ENCODE data around the gene DOCK10. TPM values are rescaled to one million over a fixed set of nuclear protein-coding genes. Genes with fewer than 3 reads are reported as not detected.

Gene DOCK10
- polyA plus RNA-seq, 4 donors = 7.3 to 11.2 (median 8.6) TPM

DNA sequence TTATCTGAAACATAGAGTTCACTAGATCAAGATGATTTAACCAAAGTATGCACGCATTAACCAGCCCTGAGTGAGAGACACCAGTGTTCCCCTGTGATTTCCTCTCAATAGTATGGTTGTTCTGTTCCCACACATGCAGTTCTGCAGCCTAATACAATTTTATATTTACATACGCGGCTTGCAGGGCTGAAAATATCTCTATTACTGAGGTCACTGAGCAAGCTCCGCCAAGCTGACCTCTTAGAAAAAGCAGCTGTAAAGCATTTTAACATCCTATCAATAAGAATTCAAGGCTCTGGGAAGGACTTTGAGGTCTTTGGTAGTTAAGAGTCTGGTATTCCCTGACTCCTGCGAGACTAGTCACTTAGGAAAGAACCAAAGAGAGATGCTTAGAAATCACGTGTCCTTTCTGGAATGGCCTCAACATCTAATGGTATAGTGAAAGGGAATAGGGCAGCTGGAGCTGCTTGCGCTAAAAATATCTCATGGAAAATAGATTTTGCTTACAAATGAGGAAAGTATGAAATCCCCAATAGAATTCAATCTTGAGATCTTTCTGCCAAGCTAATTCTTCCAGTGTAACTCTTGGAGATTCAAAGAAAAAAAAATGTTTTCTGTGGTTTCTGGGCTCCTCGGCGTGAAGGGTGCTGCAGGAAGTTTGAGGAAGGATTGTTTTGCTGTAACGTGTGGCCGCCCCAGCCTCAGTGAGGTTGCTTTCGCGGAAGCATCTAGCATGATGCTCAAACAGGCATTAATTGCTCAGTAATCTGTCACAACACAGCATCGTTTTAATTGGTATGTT is 59.2 kb downstream of the DOCK10 start:
- no peak for DNase-seq (ENCODE audit: low read depth in 4 of 4, low spot score in 3 of 4)

DNA sequence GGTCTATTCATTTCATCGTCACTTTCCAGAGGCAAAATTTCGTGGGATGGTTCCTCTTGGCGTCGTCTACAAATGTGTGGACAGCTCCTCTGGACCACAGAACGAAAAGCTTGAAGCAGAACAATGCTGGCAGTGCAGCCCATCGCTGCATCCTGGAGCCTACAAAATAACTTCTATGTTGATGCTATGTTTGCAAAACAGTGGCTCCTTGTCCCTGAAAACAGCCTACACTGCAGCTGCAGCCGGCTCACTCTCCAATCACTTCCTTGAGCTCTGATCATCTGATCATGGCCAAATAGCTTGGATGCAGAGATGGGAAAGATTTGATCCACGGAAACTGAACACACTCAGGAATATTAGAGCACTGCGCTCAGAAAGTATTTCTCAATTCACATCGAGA is 60.0 kb downstream of the DOCK10 start:
- DNase-seq (ENCODE audit: low read depth in 4 of 4, low spot score in 3 of 4) = no peak

DNA sequence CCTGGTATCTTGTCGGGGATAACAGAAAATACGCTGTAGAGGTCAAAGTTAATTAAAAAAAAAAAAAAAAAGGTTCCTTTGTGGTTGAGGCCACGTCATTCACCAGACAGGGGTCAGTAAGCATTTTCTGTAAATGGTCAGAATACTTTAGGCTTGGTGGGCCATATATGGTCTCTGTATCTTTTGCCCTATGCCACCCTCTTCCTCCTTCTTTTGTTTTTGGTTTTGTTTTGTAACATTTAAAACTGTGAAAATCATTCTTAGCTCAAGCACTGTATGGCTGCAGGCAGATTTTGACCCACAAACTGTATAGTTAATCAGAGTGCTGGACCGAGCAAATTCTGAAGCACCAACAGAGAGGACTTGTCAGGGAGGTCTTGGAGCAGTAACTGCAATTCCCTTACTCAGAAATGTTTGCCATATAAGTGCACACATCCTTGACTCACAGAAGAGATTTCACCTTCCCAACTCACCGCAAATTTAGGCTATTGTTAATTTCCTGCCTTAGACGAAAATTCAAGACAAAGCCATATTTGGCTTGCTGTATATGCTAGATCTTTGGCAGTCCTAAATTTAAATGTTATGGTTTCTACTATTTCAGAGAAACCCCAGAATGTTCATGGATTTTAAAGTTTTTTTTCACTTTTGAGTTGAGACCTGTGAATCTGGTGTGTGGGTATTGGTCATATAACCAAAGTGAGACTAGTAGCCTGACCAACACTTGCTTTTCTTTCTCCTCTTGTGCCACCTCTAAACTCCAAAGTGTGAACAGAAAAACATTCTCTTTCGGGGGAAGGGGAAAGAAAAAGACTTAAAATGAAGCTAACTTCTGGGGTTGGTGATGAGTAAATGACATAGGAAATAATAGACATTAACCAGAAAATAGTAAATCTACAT is 65.4 kb downstream of the DOCK10 start:
- DNase-seq (ENCODE audit: low read depth in 4 of 4, low spot score in 3 of 4) = no peak

DNA sequence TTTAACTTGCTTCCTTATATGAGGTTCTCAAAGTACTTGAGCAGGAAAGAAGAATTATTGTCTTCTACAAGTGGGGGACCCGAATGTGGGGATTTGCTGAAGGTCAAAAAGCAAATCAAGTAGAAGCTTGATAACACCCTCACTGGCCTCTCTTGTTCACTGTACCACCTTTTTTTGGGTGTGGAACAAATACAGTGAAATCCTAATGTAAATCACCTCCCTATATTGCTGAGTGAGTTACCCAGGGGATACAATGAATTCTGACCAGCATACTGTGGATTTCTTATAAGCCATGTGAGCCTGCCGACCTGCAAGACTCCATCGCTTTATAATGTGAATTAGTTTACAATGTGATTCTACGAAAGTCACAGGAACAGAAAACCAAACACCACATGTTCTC is 66.5 kb downstream of the DOCK10 start:
- DNase-seq (ENCODE audit: low read depth in 4 of 4, low spot score in 3 of 4) = no peak

DNA sequence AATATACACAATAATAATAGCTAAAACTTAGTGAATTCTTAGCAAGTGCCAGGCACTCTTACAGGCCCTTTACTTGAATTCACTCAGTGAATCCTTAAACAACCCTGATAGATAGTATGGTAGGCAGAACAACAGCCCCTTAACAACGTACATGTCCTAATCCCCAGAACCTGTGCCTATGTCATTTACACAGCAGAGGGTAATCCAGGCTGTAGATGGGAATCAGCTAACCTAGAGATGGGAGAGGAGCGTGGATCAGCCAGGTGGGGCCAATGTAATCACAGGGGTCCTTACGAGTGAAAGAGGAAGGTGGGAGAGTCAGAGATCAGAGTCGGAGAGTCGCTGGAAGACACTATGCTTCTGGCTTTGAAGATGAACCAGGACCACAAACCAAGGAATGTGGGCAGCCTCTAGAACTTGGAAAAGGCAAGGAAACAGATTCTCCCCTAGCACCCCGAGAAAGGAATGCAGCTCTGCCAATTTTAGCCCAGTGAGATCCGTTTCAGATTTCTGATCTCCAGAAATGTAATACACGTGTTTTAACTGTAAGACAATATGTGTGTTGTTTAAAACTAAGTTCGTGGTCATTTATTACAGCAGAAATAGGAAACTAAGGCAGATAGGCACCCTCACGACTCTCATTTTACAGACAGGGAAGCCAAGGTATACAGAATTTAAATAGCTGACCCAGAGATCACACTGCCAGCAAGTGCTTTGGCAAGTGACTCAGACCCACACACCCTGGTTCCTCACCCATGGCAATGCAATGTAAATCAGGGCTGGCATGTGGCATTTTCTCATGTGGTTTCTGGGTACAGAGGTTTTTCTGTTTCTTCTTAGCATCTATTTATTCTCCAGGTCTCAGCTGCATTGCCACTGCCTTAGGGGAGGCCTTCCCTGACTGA is 68.9 kb downstream of the DOCK10 start:
- no peak for DNase-seq (ENCODE audit: low read depth in 4 of 4, low spot score in 3 of 4)

DNA sequence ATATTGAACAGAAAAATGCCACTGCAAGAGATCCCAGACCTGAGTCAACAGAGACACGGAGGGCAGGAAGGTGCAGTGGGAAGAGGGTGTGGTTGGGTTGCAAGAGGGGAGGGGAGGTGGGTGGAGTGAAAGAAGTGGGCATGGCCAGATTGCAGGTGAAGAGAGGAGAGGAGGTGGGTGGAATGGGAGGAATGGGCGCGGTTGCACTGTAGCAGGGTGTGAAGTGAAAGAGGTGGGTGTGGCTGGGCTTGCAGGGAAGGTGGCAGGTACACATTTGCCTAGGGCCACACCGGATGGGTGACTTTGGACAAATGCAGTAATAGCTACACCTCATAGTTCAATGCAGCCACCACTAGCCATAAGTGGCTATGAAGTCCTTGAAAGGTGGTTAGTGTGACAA is 71.1 kb downstream of the DOCK10 start:
- DNase-seq (ENCODE audit: low read depth in 4 of 4, low spot score in 3 of 4) = no peak

DNA sequence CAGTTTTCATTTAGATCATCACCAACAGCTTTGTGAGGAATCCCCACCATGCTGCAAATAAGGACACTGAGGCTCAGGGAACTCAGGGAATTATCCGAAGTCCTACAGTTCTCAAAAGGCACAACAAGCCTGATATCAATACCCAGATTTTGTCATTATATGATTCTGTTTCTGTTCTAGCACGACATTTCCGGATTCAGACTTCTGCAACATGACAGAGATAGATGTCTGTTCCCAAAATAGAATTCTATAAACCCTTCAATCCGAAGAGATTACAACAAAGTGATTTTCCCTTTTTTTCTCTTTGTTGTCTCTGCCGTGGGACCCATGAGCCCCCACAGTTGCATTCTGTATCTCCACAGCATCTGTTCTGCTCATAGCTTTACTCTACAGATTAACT is 72.0 kb downstream of the DOCK10 start:
- DNase-seq (ENCODE audit: low read depth in 4 of 4, low spot score in 3 of 4) = no peak

DNA sequence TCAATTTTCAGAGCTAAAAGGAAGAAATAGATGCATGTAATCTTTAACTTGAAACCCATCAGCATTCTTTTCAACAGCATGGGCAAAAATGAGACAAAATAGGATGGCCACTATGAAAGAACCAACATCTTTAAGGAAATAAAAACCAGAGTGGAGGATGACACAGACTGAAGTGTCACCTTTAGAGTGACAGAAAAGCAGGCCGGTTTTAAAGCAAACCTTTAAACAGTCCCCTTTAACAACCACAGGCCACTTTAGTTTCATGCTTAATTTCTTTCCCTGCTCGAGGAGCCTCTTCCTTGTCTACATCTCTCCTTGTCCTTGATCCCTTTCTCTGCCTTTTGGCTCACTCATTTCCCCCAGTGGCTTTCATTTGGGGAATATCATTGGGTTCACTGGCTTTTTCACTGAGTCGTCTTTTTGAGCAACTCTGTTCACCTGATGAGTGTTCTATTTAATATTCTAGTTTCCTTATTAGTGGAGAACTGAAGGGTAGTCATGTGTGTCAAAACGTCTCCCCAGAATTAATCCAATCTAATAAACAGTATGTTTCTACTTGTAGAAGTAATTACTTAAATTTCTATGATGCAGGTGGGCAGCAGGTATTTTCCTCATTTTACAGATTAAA is 72.5 kb downstream of the DOCK10 start:
- no peak for DNase-seq (ENCODE audit: low read depth in 4 of 4, low spot score in 3 of 4)

DNA sequence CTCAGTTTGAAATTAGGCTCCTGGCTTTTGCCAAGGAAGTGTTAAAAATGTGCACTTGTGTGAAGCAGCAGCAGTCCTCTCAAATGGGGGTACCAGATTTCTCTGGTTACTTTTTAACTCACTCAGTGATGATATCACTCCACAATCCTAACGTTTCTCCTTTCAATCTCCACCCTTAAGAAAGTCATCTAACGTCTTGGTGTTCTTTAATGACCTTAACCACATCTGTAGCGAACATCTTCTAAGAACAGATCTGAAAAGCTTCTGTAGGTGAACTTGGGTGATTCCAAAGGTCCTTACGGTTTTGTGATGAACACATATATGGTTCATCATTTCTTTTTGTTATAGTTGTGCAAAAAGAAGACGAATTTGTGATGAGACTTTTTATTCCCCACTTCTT is 73.2 kb downstream of the DOCK10 start:
- DNase-seq (ENCODE audit: low read depth in 4 of 4, low spot score in 3 of 4) = no peak

DNA sequence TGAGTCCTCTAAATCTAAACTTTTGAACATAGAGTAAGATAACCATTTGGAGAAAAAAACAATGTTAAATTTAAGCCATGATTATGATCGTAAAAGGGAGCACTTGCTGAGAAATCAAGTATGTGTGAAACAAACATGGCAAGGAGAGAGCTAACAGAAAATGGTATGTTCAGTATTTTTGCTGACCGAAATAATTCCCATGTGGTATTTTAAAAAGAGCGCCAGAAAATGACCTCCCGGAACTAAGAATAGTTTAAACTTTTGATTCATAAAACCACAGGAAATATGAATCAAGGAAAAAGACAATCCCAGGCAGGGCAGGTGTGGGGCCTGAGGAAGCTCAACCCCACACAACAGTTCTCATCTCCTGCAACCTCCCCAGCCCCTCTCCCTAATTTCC is 74.2 kb downstream of the DOCK10 start:
- no peak for DNase-seq (ENCODE audit: low read depth in 4 of 4, low spot score in 3 of 4)

DNA sequence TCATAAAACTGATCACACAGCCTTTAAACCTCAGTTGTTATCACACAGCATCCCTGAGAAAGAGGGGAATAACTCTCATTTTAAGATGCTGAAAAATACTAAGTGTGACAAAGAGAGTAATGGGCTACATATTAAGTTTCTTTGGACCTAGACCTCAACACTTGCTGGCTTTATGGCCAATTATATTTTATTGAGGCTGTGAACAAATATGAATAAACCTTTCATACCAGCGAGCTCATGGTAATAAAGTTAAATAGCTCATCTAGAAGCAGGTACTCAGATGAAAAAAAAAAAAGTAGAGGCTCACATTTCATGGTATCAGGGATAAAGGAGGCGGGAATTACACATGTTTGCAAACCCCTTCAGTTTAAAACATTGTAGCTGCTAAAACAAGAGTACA is 75.7 kb downstream of the DOCK10 start:
- DNase-seq (ENCODE audit: low read depth in 4 of 4, low spot score in 3 of 4) = no peak

DNA sequence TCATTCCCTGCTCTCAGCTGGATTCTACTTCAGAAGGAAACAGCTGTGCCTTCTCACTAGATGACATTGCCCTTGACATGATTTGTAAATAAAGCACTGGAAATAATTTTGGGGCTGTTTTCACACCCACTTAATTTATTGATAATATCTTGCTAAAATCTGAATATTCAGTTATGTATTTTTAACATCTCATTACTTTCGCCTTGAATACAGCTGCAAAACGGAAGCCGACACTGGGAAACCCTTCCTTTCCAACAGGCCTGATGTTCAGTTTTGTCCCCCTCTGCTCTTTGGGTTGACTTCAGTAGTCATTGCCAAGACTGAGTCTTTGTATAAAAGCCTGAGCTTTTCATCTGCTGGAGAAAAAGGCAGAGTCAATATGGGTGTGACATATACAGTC is 82.7 kb downstream of the DOCK10 start:
- no peak for DNase-seq (ENCODE audit: low read depth in 4 of 4, low spot score in 3 of 4)

DNA sequence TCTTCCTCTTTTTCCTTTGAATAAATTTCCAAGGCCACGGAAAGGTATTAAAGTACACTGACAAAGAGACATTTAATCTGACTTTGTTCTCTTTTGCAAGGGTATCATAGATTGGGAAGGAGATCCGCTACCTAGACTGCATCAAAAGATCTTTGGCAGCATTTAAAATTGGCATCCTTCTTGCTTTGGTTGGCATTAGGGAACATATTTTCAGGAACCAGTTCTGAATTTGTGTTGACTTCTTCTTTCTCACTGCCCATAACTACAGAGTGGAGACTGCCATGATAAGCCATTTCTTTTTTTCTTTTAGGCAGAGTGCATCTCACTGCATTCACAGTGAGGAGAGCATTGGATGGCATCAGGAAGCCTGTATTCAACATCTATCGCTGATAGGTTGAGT is 83.4 kb downstream of the DOCK10 start:
- DNase-seq (ENCODE audit: low read depth in 4 of 4, low spot score in 3 of 4) = no peak

DNA sequence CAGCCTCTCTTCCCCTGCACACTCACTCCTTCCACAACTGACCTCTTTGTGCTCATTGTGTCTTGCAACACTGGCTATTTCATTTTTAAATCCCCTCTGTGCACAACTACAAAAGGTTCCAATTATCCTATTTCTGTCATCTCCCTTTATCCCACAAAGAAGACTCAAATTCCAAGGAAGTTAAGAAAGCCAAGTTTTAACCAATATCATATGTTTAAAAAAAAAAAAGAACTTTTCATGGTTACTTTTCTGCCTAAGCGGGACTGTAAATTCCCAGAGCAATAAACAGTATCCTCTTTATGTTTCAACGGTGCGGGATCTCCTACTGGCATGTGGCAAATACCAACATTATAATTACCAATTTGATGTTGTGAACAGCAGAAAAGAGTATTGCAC is 83.8 kb downstream of the DOCK10 start:
- DNase-seq (ENCODE audit: low read depth in 4 of 4, low spot score in 3 of 4) = no peak

DNA sequence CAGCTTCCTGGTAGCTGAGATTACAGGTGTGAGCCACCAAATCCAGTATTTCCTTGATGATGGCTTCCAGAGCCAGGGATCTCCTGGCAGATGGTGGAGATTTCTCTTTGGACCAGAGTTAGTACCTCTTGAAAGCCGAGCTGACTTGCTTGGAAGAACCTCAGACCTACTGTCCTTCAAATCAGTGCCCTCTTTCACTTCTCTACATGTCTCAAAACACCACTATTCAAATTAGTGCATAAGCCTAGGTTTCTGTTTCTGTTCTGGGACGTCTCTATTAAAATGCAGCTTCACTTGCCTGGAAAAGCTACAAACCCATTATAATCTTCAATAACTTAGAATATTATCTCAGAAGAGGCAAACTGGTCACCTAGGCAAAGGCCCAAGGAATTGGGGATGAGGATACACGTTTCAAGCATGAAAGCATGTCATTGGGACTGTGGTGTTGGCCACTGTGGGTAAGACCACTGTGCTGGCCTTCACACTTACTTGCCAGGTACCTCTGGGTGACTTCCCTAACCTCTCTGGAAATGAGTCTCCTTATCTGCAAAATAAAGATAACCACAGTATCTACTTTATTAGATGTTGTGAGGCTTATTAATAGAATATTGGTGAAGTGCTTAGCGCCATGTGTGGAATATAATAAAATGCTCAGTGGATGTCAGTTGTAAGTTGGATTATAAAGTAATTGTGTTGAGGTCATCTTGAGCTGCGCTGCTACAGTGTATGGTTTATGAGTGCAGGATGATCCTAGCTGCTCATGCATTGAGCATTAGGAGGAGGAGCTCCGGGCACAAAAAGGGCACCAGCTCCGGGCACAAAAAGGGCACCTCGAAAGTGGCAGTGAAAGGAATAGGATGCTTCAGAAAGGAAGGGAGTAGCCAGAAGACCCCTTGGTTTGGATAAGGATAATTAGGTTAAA is 84.5 kb downstream of the DOCK10 start:
- DNase-seq (ENCODE audit: low read depth in 4 of 4, low spot score in 3 of 4) = no peak

DNA sequence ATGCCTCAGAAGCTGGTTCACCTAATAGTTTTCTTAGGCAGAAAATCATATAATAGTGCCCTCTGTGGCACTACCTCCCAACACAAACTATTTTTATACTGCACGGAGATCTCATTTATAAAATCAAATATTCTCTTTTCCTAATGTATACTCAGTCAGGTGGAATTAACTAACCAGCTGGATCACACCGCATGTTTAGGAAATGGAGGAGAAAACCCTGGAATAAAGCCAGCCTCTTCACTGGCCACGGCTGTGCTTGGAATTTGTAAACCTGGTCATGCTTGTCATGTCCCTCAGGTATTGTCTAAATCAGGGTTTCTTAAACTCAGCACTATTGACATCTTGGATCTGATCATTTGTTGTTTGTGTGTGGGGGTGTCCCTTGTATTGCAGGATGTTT is 85.6 kb downstream of the DOCK10 start:
- no peak for DNase-seq (ENCODE audit: low read depth in 4 of 4, low spot score in 3 of 4)

DNA sequence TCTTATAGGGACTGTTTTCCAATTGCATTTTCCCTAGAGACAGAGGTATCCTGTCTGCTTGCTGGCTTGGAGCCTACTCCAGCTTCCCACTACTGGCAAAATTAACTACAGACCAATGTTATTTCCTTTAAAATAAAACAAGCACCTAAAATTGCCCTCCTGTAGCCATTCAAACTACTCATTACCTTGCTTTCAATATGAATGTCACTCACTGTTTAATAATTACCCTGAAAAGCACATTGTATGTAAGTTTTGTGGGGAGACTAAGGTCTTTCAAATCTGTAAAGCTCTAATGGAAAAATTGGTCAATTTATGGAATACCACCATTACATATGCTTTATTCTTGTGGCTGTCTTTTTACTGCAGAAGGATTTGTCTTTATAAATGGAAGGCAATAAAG is 87.3 kb downstream of the DOCK10 start:
- DNase-seq (ENCODE audit: low read depth in 4 of 4, low spot score in 3 of 4) = no peak

DNA sequence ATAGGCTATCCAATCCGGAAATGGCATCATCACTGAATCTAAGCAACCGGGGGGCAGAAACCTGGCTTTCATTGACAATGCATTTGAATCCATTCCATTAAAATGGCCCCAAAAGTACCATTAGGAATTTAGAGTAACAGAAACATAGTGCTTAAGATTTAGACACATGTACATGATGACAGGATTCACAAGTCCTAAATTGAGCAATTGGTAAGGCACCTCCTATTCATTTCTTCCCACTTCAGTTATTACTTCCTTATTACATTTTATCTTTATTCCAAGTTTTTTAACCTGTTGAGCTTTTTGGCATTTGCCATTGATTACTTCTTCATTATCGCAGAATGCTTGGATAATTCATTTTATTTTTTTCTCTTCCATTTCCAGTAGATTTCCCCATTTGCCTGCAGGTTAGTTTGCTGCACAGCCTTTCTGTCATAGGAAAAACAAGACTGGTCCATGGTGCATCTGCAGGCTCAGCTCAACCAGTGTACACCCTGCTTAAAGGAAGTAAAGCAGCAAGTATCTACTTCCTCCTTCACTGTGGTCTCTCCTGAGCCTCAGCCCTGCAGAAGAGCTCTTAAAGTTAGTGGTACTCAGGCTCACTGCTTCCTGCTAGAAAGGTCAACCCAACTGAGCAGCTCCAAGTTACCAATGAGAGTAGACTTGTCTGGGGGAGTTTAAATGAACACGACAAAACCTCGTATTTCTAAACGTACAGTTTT is 89.2 kb downstream of the DOCK10 start:
- DNase-seq (ENCODE audit: low read depth in 4 of 4, low spot score in 3 of 4) = no peak

Measured in right renal pelvis (tissue), 4 donors.